HEK293 (cell line): ENCODE results near the gene WNT7B.

Experiments used
- GLIS1 ChIP-seq: fragments of 450-650 bp; formaldehyde crosslinking; IDR thresholded peaks from 2 replicates; pipeline ENCODE4 v1.5.1; 2016; ENCODE audit warnings: missing biosample characterization, missing genetic modification characterization
- HOXC10 ChIP-seq: sonication (generic); formaldehyde crosslinking; IDR thresholded peaks from 2 replicates; pipeline ENCODE4 v1.8.1; 2023; ENCODE audit warnings: mild to moderate bottlenecking, missing genetic modification reagents
- KLF10 ChIP-seq: fragments of 450-650 bp; IDR thresholded peaks from 2 replicates; pipeline ENCODE4 v1.5.1; 2018; ENCODE audit warnings: missing biosample characterization, mild to moderate bottlenecking, missing genetic modification characterization
- KLF7 ChIP-seq: fragments of 450-650 bp; formaldehyde crosslinking; IDR thresholded peaks from 2 replicates; pipeline ENCODE4 v1.5.1; 2016; ENCODE audit warnings: missing biosample characterization, missing genetic modification characterization, borderline replicate concordance
- OVOL3 ChIP-seq: fragments of 450-650 bp; formaldehyde crosslinking; IDR thresholded peaks from 2 replicates; pipeline ENCODE4 v1.5.1; 2016; ENCODE audit warnings: missing biosample characterization, missing genetic modification characterization
- RBAK ChIP-seq: fragments of 450-650 bp; formaldehyde crosslinking; IDR thresholded peaks from 2 replicates; pipeline ENCODE4 v1.5.1; 2016; ENCODE audit warnings: missing biosample characterization, missing genetic modification characterization
- SALL2 ChIP-seq: fragments of 450-650 bp; formaldehyde crosslinking; IDR thresholded peaks from 2 replicates; pipeline ENCODE4 v1.5.0; 2017; ENCODE audit warnings: missing biosample characterization, mild to moderate bottlenecking, missing genetic modification characterization, borderline replicate concordance
- SCRT1 ChIP-seq: fragments of 450-650 bp; formaldehyde crosslinking; IDR thresholded peaks from 2 replicates; pipeline ENCODE4 v1.5.1; 2016; ENCODE audit warnings: missing biosample characterization, missing genetic modification characterization, borderline replicate concordance
- TCF7L2 ChIP-seq: IDR thresholded peaks from 2 replicates; pipeline ENCODE4 v1.6.1; 2011; ENCODE audit warnings: low read depth, mild to moderate bottlenecking, inconsistent platforms, low read length, moderate library complexity, borderline replicate concordance
- ZFP69B ChIP-seq: fragments of 450-650 bp; formaldehyde crosslinking; IDR thresholded peaks from 2 replicates; pipeline ENCODE4 v1.5.1; 2016; ENCODE audit warnings: missing biosample characterization, missing genetic modification characterization
- ZNF155 ChIP-seq: fragments of 450-650 bp; formaldehyde crosslinking; IDR thresholded peaks from 2 replicates; pipeline ENCODE4 v1.5.1; 2016; ENCODE audit warnings: missing biosample characterization, missing genetic modification characterization
- ZNF18 ChIP-seq: fragments of 450-650 bp; formaldehyde crosslinking; IDR thresholded peaks from 2 replicates; pipeline ENCODE4 v1.5.1; 2016; ENCODE audit warnings: missing biosample characterization, missing genetic modification characterization
- ZNF24 ChIP-seq: fragments of 450-650 bp; formaldehyde crosslinking; IDR thresholded peaks from 2 replicates; pipeline ENCODE4 v1.5.1; 2016; ENCODE audit warnings: missing biosample characterization, missing genetic modification characterization
- ZNF248 ChIP-seq: fragments of 450-650 bp; formaldehyde crosslinking; IDR thresholded peaks from 2 replicates; pipeline ENCODE4 v1.5.1; 2017; ENCODE audit warnings: missing biosample characterization, missing genetic modification characterization
- ZNF266 ChIP-seq: fragments of 450-650 bp; formaldehyde crosslinking; IDR thresholded peaks from 2 replicates; pipeline ENCODE4 v1.5.1; 2016; ENCODE audit warnings: missing biosample characterization, missing genetic modification characterization, low read depth
- ZNF302 ChIP-seq: fragments of 450-650 bp; formaldehyde crosslinking; IDR thresholded peaks from 2 replicates; pipeline ENCODE4 v1.5.1; 2016; ENCODE audit warnings: missing biosample characterization, missing genetic modification characterization, low read depth
- ZNF324 ChIP-seq: fragments of 450-650 bp; formaldehyde crosslinking; IDR thresholded peaks from 2 replicates; pipeline ENCODE4 v1.5.1; 2016; ENCODE audit warnings: missing biosample characterization, missing genetic modification characterization
- ZNF335 ChIP-seq: fragments of 450-650 bp; formaldehyde crosslinking; conservative IDR thresholded peaks from 2 replicates; pipeline ENCODE4 v1.5.1; 2016; ENCODE audit warnings: missing biosample characterization, missing genetic modification characterization
- ZNF341 ChIP-seq: fragments of 450-650 bp; formaldehyde crosslinking; IDR thresholded peaks from 2 replicates; pipeline ENCODE4; 2016; ENCODE audit warnings: low read depth, missing biosample characterization, missing genetic modification characterization
- ZNF426 ChIP-seq: fragments of 450-650 bp; formaldehyde crosslinking; IDR thresholded peaks from 2 replicates; pipeline ENCODE4 v1.5.1; 2017; ENCODE audit warnings: missing biosample characterization, missing genetic modification characterization, mild to moderate bottlenecking, inconsistent platforms, moderate library complexity
- ZNF501 ChIP-seq: fragments of 450-650 bp; formaldehyde crosslinking; IDR thresholded peaks from 2 replicates; pipeline ENCODE4 v1.5.1; 2016; ENCODE audit warnings: missing biosample characterization, missing genetic modification characterization
- ZNF513 ChIP-seq: fragments of 450-650 bp; IDR thresholded peaks from 2 replicates; pipeline ENCODE4 v1.5.1; 2018; ENCODE audit warnings: missing biosample characterization, missing genetic modification characterization
- ZNF521 ChIP-seq: fragments of 450-650 bp; formaldehyde crosslinking; IDR thresholded peaks from 2 replicates; pipeline ENCODE4 v1.5.1; 2017; ENCODE audit warnings: missing biosample characterization, mild to moderate bottlenecking, missing genetic modification characterization
- ZNF544 ChIP-seq: fragments of 450-650 bp; formaldehyde crosslinking; IDR thresholded peaks from 2 replicates; pipeline ENCODE4 v1.5.0; 2017; ENCODE audit warnings: missing biosample characterization, missing genetic modification characterization
- ZNF585B ChIP-seq: fragments of 450-650 bp; formaldehyde crosslinking; IDR thresholded peaks from 2 replicates; pipeline ENCODE4 v1.5.1; 2016; ENCODE audit warnings: missing biosample characterization, missing genetic modification characterization
- ZNF621 ChIP-seq: fragments of 450-650 bp; formaldehyde crosslinking; IDR thresholded peaks from 2 replicates; pipeline ENCODE4 v1.5.1; 2017; ENCODE audit warnings: missing biosample characterization, missing genetic modification characterization
- ZNF660 ChIP-seq: fragments of 450-650 bp; IDR thresholded peaks from 2 replicates; pipeline ENCODE4 v1.5.1; 2018; ENCODE audit warnings: missing biosample characterization, mild to moderate bottlenecking, missing genetic modification characterization
- ZNF707 ChIP-seq: fragments of 450-650 bp; formaldehyde crosslinking; IDR thresholded peaks from 2 replicates; pipeline ENCODE4 v1.5.1; 2016; ENCODE audit warnings: missing biosample characterization, missing genetic modification characterization
- TF ChIP-seq, protein P1 (sequence below): fragments of 450-650 bp; formaldehyde crosslinking; IDR thresholded peaks from 2 replicates; pipeline ENCODE4 v1.5.1; 2016; ENCODE audit warnings: missing biosample characterization, missing genetic modification characterization
- TF ChIP-seq, protein P2 (sequence below): fragments of 450-650 bp; formaldehyde crosslinking; IDR thresholded peaks from 2 replicates; pipeline ENCODE4 v1.5.1; 2016; ENCODE audit warnings: missing biosample characterization, missing genetic modification characterization
- TF ChIP-seq, protein P3 (sequence below): fragments of 450-650 bp; formaldehyde crosslinking; IDR thresholded peaks from 2 replicates; pipeline ENCODE4 v1.5.1; 2017; ENCODE audit warnings: missing biosample characterization, missing genetic modification characterization
- TF ChIP-seq, protein P4 (sequence below): fragments of 450-650 bp; formaldehyde crosslinking; IDR thresholded peaks from 2 replicates; pipeline ENCODE4 v1.5.1; 2017; ENCODE audit warnings: missing biosample characterization, missing genetic modification characterization

Gene WNT7B

GRCh38 chr22:45980761-45981160 is 3.8 kb upstream of the WNT7B start (continued):
- TF ChIP-seq ZNF155 (tag by site-specific recombination) (0 out of 2 replicates have a peak, but pooled peaks have one; percentile 11), HOXC10 (no peak), KLF7 (tag by site-specific recombination) (peak; percentile 13; the same call in 1 of the 2 replicates), ZNF585B (tag by site-specific recombination) (no peak), ZNF544 (no peak), SCRT1 (tag by site-specific recombination) (no peak), OVOL3 (tag by site-specific recombination) (no peak), ZNF707 (tag by site-specific recombination) (no peak), ZNF24 (tag by site-specific recombination) (no peak), GLIS1 (tag by site-specific recombination) (no peak), ZNF341 (no peak), KLF10 (tag by site-specific recombination) (no peak), ZNF501 (tag by site-specific recombination) (no peak), ZNF266 (tag by site-specific recombination) (0 out of 2 replicates have a peak, but pooled peaks have one; percentile 32), ZNF248 (tag by site-specific recombination) (peak; percentile 86; the same call in 1 of the 2 replicates), ZNF302 (tag by site-specific recombination) (no peak), ZFP69B (tag by site-specific recombination) (peak; percentile 36; the same call in 1 of the 2 replicates), TCF7L2 (no peak), ZNF513 (no peak), ZNF18 (tag by site-specific recombination) (peak; percentile 84), ZNF621 (tag by site-specific recombination) (peak; percentile 79; the same call in 1 of the 2 replicates), SALL2 (peak; percentile 89; the same call in 1 of the 2 replicates), ZNF660 (tag by site-specific recombination) (no peak), ZNF521 (tag by site-specific recombination) (no peak), ZNF426 (tag by site-specific recombination) (no peak), RBAK (tag by site-specific recombination) (no peak), ZNF335 (tag by site-specific recombination) (no peak), ZNF324 (tag by site-specific recombination) (0 out of 2 replicates have a peak, but pooled peaks have one; percentile 28)
- TF ChIP-seq, protein P1, sequence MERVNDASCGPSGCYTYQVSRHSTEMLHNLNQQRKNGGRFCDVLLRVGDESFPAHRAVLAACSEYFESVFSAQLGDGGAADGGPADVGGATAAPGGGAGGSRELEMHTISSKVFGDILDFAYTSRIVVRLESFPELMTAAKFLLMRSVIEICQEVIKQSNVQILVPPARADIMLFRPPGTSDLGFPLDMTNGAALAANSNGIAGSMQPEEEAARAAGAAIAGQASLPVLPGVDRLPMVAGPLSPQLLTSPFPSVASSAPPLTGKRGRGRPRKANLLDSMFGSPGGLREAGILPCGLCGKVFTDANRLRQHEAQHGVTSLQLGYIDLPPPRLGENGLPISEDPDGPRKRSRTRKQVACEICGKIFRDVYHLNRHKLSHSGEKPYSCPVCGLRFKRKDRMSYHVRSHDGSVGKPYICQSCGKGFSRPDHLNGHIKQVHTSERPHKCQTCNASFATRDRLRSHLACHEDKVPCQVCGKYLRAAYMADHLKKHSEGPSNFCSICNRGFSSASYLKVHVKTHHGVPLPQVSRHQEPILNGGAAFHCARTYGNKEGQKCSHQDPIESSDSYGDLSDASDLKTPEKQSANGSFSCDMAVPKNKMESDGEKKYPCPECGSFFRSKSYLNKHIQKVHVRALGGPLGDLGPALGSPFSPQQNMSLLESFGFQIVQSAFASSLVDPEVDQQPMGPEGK (tag by site-specific recombination): no peak
- TF ChIP-seq, protein P2, sequence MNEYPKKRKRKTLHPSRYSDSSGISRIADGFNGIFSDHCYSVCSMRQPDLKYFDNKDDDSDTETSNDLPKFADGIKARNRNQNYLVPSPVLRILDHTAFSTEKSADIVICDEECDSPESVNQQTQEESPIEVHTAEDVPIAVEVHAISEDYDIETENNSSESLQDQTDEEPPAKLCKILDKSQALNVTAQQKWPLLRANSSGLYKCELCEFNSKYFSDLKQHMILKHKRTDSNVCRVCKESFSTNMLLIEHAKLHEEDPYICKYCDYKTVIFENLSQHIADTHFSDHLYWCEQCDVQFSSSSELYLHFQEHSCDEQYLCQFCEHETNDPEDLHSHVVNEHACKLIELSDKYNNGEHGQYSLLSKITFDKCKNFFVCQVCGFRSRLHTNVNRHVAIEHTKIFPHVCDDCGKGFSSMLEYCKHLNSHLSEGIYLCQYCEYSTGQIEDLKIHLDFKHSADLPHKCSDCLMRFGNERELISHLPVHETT: 0 out of 2 replicates have a peak, but pooled peaks have one; percentile 42
- TF ChIP-seq, protein P3, sequence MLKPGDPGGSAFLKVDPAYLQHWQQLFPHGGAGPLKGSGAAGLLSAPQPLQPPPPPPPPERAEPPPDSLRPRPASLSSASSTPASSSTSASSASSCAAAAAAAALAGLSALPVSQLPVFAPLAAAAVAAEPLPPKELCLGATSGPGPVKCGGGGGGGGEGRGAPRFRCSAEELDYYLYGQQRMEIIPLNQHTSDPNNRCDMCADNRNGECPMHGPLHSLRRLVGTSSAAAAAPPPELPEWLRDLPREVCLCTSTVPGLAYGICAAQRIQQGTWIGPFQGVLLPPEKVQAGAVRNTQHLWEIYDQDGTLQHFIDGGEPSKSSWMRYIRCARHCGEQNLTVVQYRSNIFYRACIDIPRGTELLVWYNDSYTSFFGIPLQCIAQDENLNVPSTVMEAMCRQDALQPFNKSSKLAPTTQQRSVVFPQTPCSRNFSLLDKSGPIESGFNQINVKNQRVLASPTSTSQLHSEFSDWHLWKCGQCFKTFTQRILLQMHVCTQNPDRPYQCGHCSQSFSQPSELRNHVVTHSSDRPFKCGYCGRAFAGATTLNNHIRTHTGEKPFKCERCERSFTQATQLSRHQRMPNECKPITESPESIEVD: no peak
- TF ChIP-seq, protein P4, sequence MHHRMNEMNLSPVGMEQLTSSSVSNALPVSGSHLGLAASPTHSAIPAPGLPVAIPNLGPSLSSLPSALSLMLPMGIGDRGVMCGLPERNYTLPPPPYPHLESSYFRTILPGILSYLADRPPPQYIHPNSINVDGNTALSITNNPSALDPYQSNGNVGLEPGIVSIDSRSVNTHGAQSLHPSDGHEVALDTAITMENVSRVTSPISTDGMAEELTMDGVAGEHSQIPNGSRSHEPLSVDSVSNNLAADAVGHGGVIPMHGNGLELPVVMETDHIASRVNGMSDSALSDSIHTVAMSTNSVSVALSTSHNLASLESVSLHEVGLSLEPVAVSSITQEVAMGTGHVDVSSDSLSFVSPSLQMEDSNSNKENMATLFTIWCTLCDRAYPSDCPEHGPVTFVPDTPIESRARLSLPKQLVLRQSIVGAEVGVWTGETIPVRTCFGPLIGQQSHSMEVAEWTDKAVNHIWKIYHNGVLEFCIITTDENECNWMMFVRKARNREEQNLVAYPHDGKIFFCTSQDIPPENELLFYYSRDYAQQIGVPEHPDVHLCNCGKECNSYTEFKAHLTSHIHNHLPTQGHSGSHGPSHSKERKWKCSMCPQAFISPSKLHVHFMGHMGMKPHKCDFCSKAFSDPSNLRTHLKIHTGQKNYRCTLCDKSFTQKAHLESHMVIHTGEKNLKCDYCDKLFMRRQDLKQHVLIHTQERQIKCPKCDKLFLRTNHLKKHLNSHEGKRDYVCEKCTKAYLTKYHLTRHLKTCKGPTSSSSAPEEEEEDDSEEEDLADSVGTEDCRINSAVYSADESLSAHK (tag by site-specific recombination): no peak
